Panc1 (cell line): ENCODE data around the gene FAM163B. TPM values are rescaled to one million over a fixed set of nuclear protein-coding genes. Genes with fewer than 3 reads are reported as not detected.

ENCODE experiments used
- ATAC-seq: fragments of 200-7000 bp; cut with Tn5 transposase; 2 replicates; pipeline ENCODE4 v1.9.1; 2020; ENCODE audit warnings: mild to moderate bottlenecking, moderate library complexity
- BruUV-seq: library from RNA; stranded (reverse); fragments of 400-500 nt; replicated peaks from 2 replicates; lab custom pipeline; 2021; lab: Mats Ljungman, UMichigan
- CTCF ChIA-PET: fragments of 300-600 bp; sonication (Branson Sonifier 250); formaldehyde crosslinking; loops from one replicate; lab custom pipeline; 2022; ENCODE audit warnings: antibody characterized with exemption; lab: Charles Lee
- POLR2A ChIA-PET: fragments of 300-600 bp; sonication (Branson Sonifier 250); formaldehyde crosslinking; loops from one replicate; lab custom pipeline; 2022; ENCODE audit warnings: antibody characterized with exemption; lab: Charles Lee
- DNase-seq: peaks from one replicate; pipeline ENCODE4 v3.0.0-alpha.2; 2010; ENCODE audit warnings: low read depth, low spot score
- H3K27ac ChIP-seq: 2 replicates; pipeline ENCODE4 v1.5.1; 2011; ENCODE audit warnings: mild to moderate bottlenecking, low read length, inconsistent platforms
- H3K27me3 ChIP-seq: fragments of 200-500 bp; sonication (Bioruptor generic); 2 replicates; pipeline ENCODE4 v1.6.0; 2014; ENCODE audit warnings: low read length, inconsistent platforms; ENCODE audit not compliant: control insufficient read depth, insufficient read depth
- H3K36me3 ChIP-seq: fragments of 200-500 bp; sonication (Bioruptor generic); 2 replicates; pipeline ENCODE4 v1.5.1; 2014; ENCODE audit warnings: inconsistent platforms, mild to moderate bottlenecking, low read length, moderate library complexity; ENCODE audit not compliant: control insufficient read depth, insufficient read depth
- H3K4me1 ChIP-seq: 2 replicates; pipeline ENCODE4 v1.5.1; 2011; ENCODE audit warnings: inconsistent platforms, mild to moderate bottlenecking, low read length, moderate library complexity; ENCODE audit not compliant: control insufficient read depth, insufficient read depth
- H3K4me3 ChIP-seq, 2 experiments: 2 replicates each; pipeline ENCODE4 v1.5.1; 2011 to 2012; ENCODE audit warnings: low read depth in 2 of 2, low read length in 2 of 2, mild to moderate bottlenecking in 2 of 2, inconsistent platforms in 1 of 2, moderate library complexity in 1 of 2
- H3K9me3 ChIP-seq: fragments of 200-500 bp; sonication (Bioruptor generic); 2 replicates; pipeline ENCODE4 v1.5.1; 2014; ENCODE audit warnings: low read depth, mild to moderate bottlenecking, inconsistent platforms, low read length, moderate library complexity; ENCODE audit not compliant: control insufficient read depth, insufficient read depth
- CTCF ChIP-seq: fragments of 450-650 bp; IDR thresholded peaks from 2 replicates; pipeline ENCODE4 v1.5.1; 2017; ENCODE audit warnings: mild to moderate bottlenecking
- POLR2AphosphoS5 ChIP-seq: IDR thresholded peaks from 2 replicates; pipeline ENCODE4 v1.6.1; 2012; ENCODE audit warnings: mild to moderate bottlenecking, low read depth, low read length, moderate library complexity
- SIN3A ChIP-seq: IDR thresholded peaks from 2 replicates; pipeline ENCODE4 v1.6.1; 2012; ENCODE audit warnings: low read depth, mild to moderate bottlenecking, low read length, moderate library complexity, borderline replicate concordance; ENCODE audit not compliant: insufficient read depth
- TCF7L2 ChIP-seq: IDR thresholded peaks from 2 replicates; pipeline ENCODE4 v1.6.1; 2011; ENCODE audit warnings: mild to moderate bottlenecking, low read depth, low read length, inconsistent platforms
- in situ Hi-C: cut with HindIII; loops from 2 replicates; pipeline ENCODE4 v1.10.0; 2016; ENCODE audit warnings: low sequenced_read_pairs, low pct_unique_long_range_greater_than_20kb
- intact Hi-C: fragments of 100-400 bp; cut with micrococcal nuclease; formaldehyde crosslinking; loops from one replicate; pipeline ENCODE4 v1.10.0; 2022; ENCODE audit not compliant: unreplicated experiment
- total RNA-seq: library from RNA; stranded (reverse); gene quantifications from one replicate; pipeline ENCODE4 v1.2.1, GENCODE V29; 2021; ENCODE audit not compliant: unreplicated experiment
- TF ChIP-seq, protein P1 (sequence below), 2 experiments: IDR thresholded peaks; 2 replicates each; pipeline ENCODE4 v1.6.1; 2011 to 2012; ENCODE audit warnings: low read depth in 2 of 2, control low read depth in 1 of 2, low read length in 1 of 2, mild to moderate bottlenecking in 1 of 2, moderate library complexity in 1 of 2; ENCODE audit not compliant: insufficient read depth in 1 of 2

Gene FAM163B
- total RNA-seq, 1 experiment from 2014 or later, result not detected

DNA sequence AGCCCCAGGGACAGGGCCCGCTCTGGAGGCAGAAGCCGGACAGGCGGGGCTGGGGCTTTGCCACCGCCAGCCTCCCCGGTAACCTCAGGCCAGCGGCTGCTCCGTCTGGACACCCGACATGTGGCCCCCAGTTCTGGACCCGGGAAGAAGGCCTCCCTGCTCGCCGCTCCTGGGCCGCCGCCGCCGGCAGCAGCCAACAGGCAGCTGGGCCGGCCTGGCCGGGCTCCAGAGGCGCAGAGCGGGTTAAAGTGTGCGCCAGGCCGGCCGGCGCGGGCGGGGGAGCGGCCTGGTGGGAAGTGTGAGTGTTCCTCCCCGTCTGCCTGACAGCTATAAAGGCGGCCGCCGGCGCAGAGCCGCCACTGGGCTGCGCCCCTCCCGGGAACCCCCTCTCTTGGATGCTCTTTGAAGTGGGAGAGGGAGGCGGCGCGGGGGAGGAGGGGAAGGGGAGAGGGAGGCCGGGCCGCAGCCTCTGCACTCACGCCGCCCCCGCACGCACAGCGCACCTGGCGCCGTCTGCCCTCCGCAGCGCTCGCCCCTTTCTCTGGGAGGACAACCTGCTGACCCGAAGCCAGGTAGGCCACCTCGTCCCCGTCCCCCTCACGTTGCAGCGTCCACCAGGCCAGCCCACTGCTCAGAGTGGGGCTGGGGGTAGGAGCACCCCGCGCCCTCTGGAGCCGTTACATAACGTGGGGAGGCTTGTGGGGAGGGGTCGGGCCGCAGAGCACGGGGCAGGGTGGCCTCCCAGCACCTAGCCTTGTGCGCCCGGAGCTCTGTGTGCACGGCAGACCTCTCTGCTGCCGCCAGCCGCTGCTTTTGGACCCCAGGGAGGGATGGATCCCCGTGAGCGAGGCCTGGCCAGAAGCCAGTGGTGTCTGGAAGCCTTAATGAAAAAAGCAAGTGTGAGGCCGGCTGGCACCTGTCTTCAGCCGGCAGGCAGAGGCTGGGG is 74.6 kb downstream of the FAM163B start, which contains the start of gene ADAMTSL2:
Gene ADAMTSL2, plus strand, starts transcription at position 359 of the 946 bp plus-strand sequence. CDS start 2,009 bp downstream, outside the sequence.
- no peak for DNase-seq
- CTCF ChIA-PET, result no interaction called here
- Histone ChIP-seq H3K27me3 (no peaks in the 10 kb centered on the region), H3K9me3 (no peaks in the 10 kb centered on the region), H3K4me3 (no peak within 1 kb of the TSS), H3K36me3 (no peaks in the 10 kb centered on the region), H3K27ac (no peak within 1 kb of the TSS), H3K4me1 (no peaks in the 10 kb centered on the region; the same call in 1 of the 2 replicates)
- POLR2A ChIA-PET, result no interaction called here
- intact Hi-C loops, result no loop called here
- TF ChIP-seq, protein P1, sequence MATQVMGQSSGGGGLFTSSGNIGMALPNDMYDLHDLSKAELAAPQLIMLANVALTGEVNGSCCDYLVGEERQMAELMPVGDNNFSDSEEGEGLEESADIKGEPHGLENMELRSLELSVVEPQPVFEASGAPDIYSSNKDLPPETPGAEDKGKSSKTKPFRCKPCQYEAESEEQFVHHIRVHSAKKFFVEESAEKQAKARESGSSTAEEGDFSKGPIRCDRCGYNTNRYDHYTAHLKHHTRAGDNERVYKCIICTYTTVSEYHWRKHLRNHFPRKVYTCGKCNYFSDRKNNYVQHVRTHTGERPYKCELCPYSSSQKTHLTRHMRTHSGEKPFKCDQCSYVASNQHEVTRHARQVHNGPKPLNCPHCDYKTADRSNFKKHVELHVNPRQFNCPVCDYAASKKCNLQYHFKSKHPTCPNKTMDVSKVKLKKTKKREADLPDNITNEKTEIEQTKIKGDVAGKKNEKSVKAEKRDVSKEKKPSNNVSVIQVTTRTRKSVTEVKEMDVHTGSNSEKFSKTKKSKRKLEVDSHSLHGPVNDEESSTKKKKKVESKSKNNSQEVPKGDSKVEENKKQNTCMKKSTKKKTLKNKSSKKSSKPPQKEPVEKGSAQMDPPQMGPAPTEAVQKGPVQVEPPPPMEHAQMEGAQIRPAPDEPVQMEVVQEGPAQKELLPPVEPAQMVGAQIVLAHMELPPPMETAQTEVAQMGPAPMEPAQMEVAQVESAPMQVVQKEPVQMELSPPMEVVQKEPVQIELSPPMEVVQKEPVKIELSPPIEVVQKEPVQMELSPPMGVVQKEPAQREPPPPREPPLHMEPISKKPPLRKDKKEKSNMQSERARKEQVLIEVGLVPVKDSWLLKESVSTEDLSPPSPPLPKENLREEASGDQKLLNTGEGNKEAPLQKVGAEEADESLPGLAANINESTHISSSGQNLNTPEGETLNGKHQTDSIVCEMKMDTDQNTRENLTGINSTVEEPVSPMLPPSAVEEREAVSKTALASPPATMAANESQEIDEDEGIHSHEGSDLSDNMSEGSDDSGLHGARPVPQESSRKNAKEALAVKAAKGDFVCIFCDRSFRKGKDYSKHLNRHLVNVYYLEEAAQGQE (IDR thresholded peaks at IDR 0.05; ENCODE audit: insufficient read depth in 1 of 2, low read depth in 2 of 2, low read length in 1 of 2), result no peak
- TF ChIP-seq SIN3A (no peak), POLR2AphosphoS5 (no peak), CTCF (no peak), TCF7L2 (no peak)
- BruUV-seq, result no TSS peak
- in situ Hi-C loops, result no loop called here
- no peak for ATAC-seq

DNA sequence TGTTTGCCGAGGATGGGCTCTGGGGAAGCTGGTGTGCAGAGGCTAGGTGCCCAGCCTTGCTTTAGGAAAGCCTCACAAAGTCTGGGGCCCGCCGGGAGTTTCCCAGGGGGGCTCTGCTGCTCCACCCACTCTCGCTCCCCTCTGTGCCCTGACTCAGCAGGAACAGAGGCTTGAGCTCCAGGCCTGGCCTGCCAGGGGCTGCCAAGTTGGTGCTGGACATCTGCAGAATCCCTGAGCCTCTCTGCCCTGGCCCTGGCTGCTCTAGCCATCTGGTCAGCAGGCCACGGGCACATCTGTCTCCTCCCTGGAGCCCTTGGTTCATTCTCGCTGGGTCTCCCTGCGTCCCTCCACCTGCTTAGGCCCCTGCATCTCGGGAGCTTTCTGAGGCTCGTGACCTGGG is 75.3 kb downstream of the FAM163B start:
- ChIA-PET CTCF (no interaction called here), POLR2A (no interaction called here)
- Histone ChIP-seq H3K4me3 (no peak overlapping the region), H3K9me3 (no peaks in the 10 kb centered on the region), H3K4me1 (no peaks in the 10 kb centered on the region; the same call in 1 of the 2 replicates), H3K27me3 (no peaks in the 10 kb centered on the region), H3K36me3 (no peaks in the 10 kb centered on the region), H3K27ac (no peak overlapping the region)
- DNase-seq (no peak), ATAC-seq (no peak)
- intact Hi-C loops, result loop anchor here (1.0 kb wide), 1 partner anchor 192 kb away; no protein-coding TSS in a partner anchor
- no TSS peak for BruUV-seq
- no peak for TF ChIP-seq POLR2AphosphoS5
- TF ChIP-seq, protein P1 (IDR thresholded peaks at IDR 0.05; ENCODE audit: insufficient read depth in 1 of 2, low read depth in 2 of 2, low read length in 1 of 2), result no peak
- no peak for TF ChIP-seq CTCF
- no peak for TF ChIP-seq SIN3A
- TF ChIP-seq TCF7L2, result no peak
- in situ Hi-C loops, result no loop called here
